Measurements from ENCODE around the gene POC1B.

DNA sequence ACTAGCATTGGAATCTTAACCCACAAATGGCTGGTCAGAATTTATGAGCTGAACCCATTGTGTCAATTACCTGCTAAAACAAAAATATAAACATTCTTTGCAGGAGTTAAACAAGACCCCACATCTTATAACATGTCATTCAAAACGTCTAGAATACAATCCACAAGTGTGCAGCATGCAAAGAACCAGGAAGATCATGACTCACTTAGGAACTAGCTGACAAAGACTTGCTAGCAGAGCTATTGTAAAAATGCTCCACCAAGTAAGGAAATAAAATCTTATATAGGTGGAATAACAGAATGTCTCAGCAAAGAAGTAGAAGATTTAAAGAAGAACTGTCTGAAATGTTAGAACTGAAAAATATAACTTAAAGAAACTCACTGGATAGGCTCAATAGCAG is 26.5 kb upstream of the POC1B start:
- TF ChIP-seq POLR2A (IDR thresholded peaks at IDR 0.05; ENCODE audit: extremely low read depth, insufficient read length), result no peak
- TF ChIP-seq, protein P1, sequence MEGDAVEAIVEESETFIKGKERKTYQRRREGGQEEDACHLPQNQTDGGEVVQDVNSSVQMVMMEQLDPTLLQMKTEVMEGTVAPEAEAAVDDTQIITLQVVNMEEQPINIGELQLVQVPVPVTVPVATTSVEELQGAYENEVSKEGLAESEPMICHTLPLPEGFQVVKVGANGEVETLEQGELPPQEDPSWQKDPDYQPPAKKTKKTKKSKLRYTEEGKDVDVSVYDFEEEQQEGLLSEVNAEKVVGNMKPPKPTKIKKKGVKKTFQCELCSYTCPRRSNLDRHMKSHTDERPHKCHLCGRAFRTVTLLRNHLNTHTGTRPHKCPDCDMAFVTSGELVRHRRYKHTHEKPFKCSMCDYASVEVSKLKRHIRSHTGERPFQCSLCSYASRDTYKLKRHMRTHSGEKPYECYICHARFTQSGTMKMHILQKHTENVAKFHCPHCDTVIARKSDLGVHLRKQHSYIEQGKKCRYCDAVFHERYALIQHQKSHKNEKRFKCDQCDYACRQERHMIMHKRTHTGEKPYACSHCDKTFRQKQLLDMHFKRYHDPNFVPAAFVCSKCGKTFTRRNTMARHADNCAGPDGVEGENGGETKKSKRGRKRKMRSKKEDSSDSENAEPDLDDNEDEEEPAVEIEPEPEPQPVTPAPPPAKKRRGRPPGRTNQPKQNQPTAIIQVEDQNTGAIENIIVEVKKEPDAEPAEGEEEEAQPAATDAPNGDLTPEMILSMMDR (IDR thresholded peaks at IDR 0.05; ENCODE audit: low read depth, low read length), result no peak

All from NB4 (cell line).